HG02981 (cell line): Measurements from ENCODE around the gene ETNK2.

Source experiments
- ATAC-seq: cut with Tn5 transposase; IDR thresholded peaks from one replicate; pipeline ENCODE4 v1.9.1; 2021; ENCODE audit warnings: mild to moderate bottlenecking, moderate library complexity; ENCODE audit not compliant: unreplicated experiment

ETNK2 gene

DNA sequence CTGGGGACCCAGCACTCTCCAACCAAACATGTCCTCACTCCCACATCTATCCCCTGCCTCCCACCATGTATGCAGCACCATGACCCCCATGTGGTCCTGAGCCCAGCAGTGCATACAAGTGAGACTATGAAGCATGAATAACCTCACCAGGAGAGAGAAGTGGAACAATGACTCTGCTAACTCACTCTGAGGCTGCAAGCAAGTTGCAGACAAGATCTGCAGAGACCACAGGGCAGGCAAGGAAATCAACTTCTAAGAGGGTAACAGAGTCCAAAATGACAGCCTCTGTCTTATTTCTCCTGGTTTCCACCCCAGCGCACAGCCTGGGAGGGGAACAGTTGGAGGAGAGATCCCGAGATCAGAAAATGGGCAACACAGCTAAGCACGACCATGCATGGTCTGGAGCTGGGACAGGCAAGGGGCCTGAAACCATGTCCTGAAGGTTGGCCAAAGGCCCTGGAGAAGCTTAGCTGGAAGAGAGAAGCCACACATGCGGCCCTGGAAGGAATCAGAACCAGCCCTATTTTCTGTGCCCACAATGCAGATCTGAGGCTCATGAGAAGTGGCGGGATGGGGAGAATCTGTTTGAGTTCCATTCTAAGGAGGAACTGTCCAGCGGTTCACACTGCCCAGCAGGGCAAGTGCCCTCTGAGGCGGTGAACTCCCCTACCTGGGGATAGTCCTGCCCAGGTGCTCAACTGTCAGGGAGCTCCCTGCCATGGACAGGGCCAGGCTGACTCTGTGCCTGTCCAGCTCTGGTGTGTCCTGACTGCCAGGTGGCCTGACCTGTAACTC lies 26.8 kb upstream of the ETNK2 start:
- no peak for ATAC-seq

DNA sequence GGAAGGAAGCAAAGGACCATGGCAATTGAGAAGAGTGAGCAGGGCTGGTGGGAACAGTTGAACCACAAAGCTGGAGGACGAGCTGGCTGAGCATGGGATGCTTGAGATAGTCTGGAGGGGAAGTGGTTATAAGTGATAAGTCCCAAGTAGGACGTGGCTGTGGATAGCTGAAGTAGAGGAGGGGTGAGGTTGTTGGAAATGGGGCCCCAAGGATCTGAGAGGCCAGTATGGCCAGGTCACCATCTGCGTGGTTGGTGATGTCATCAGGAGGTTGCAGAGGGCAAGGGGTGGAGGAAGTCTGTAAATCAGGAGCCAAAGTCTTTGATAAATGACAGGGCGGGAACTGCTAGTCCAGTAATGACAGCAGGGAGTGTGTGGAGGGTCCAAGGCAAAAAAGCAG lies 25.3 kb upstream of the ETNK2 start:
- no peak for ATAC-seq

DNA sequence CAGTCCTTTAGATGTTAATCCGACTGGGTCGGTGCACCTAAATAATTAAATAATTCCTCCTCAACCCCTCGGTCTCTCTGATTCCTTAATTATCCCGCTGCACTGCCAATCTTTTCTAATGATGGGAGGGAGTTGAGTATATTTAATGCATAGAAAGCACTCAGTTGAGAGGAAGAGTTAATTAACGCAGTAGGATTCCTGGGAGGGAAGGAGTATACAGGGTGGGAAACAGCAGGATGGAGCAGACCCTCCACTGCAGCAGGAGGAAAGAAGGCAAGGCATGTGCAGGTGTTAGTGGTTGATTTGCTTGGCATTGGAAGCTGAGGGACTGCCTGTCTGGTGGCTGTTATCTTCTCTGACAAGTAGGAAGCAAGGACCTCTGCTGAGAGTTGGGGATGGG lies 24.2 kb upstream of the ETNK2 start:
- no peak for ATAC-seq

DNA sequence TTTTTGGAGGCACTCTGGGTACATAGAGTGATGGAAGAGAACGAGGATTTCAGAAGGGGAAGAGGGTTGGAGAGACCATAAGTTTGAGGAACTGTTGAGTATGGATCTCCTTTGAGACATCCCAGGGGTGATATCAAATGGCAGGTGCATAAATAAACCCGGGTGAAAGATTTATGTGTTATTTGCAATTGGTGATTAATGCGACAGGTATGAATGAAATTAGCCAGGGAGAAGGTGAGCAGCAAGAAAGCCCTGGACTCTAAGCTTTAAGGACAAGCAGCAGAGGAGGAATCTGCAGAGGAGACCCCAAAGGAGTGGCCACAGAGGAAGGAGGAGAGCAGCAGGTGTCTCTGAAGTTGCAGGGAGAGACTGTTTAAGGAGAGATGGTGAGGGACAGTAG lies 23.1 kb upstream of the ETNK2 start:
- no peak for ATAC-seq

DNA sequence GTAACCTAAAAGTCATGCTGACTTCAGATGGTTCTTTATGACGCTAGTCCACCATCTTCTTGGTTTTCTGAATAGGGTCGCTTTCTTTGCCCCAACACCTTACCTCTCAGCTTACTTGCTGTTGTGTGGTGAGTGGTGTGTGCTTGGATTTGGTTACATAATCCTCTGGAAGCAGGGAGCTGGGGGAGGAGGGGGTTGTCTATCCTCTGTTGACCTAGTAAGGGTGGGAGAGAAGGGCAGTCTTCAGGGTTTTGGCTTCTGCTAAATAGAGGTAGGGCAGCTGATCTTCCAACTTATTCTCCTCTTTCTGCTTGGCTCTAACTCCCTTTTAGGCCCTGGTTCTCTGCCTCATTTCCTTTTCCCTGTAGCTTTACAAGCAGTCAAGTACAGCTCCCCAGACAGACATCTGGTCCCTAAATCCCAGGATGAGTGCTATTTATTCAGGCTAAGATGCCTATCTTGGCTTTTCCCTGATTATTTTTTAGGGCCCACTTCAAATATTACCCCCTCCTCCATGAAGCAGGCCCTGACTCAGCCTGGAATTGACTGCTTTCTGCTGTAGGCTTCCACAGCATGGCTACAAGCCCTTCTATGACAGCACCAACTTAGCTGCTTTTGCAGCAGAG lies 20.7 kb upstream of the ETNK2 start:
- no peak for ATAC-seq

DNA sequence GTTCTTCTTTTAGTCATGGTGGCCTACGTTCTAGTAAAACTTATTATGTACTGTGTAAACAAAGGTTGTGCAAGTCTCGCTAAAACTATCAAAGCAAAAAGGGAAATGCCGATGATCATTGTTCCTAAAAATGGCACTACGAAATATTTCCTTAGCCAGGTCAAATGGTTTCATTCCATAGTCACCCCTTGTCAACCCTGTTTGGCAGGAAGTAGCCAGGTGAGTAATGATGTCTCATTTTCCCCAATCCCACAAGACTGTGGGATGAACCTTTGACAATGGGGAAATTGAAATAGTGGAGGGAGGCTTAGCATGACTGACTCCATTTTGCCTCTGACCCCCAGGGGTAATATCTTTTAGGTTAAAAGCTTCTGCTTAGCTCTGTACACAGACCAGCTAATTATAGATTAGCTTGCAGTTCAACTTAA lies 19.9 kb upstream of the ETNK2 start:
- no peak for ATAC-seq

DNA sequence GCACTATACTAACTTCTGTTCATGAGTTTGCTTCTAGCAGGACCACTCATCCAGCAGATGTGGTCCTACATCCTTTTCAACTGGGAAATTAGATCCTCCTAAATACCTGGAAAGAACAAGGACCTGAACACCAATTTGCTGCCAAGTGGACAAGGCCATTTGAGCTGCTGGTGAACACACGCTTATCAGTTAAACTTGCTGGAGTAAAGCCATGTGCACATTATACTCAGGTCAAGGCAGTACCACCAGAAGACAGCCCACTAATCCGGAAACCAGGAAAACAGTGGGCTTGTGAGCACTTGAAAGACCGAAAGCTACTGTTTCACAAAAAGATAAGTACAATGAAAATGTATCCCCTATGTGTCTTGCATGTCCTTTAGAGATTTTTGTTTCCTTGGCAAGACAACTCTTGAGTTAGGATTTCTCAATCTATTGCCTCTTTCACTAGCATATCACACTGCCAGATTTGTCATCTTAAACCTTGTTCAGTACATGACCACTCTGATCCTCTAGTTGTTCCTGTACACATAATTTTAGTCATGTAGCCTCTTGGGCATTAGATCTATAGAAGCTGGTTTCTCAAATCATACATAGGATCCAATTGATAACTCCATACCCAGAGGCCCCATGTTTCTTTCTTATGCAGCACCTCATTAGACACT lies 18.8 kb upstream of the ETNK2 start:
- no peak for ATAC-seq

DNA sequence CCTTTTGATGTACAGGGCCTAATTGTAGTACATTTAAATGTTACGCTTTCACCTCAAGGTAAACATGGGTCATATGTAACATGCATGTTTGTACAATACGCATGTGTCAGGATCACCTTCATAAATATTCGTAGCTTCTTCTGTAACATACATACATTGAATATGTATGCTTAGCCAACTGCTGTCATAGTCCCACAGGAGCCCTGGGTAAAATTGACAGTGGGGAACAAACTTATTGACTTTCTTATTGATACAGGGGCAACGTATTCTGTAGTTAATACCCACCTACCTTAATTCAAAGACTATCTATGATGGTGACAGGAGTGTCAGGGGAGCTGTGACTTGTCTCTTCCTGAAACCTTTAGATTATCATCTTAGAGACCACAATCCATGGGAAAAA lies 18.0 kb upstream of the ETNK2 start:
- no peak for ATAC-seq

DNA sequence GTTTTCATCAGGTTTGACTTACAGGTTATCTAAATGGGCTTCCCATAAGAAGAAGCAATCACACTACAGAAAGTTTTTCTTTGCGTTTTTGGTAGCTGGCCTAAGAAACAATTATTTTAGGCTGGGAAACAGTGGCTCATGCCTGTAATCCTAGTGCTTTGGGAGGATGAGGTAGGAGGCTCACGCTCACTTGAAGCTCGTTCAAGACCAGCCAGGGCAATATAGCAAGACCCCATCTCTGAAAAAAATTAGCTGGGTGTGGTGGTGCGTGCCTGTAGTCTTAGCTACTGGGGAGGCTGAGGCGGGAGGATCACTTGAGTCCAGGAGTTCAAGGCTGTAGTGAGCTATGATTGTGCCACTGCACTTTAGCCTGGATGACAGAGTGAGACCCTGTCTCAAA lies 15.9 kb upstream of the ETNK2 start:
- ATAC-seq: no peak

DNA sequence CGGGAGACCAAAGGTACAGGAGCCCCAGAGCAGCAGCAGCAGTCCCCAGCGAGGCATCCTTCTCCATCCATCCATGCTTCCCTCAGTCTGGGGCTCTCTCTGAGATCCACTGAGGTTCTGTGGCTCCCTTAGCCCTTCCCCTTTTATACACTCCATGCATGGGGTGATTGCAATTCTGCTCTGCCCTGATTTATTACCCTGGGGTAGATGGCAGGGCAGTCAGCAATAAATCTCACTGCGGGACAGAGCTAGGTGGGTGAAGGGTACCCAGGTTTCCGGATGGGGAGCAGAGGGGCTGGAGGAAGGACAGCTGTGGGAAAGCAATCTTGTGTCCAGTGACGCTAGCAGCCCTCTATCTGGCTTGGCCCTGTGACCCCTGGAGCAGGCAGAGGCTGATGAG lies 14.4 kb upstream of the ETNK2 start, which contains the start of gene REN:
TSS of gene REN (minus strand) at position 119 of the 400 bp plus-strand sequence. CDS start at position 75, 44 bp downstream.
- no peak for ATAC-seq

DNA sequence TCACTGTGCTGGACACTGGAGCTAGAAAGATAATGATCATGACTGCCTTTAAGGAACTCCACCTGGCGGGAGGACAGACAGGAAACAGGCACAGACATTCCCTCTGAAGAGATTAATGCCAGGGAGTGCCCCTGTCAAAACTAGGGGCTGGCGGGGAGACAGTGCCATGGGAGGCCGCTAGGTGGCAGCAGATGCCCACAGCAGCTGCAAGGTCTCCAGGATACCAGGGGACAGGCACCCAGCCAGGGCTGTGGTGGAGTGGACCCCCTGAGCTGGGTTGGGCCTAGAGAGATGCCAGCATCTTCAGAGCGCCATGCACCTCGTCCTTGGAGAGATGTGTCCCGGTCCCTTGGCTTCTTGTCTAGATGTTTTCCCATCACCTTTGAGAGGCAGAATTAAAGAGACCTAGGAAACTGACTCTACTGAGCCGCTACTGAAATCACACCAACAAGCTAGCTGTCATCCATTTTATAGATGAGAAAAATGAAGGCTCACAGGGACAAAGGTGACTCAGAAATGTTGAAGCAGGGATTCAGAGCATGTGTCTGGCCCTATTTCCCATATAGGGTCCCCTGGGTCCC lies 10.7 kb upstream of the ETNK2 start:
- peak; percentile 63 for ATAC-seq

DNA sequence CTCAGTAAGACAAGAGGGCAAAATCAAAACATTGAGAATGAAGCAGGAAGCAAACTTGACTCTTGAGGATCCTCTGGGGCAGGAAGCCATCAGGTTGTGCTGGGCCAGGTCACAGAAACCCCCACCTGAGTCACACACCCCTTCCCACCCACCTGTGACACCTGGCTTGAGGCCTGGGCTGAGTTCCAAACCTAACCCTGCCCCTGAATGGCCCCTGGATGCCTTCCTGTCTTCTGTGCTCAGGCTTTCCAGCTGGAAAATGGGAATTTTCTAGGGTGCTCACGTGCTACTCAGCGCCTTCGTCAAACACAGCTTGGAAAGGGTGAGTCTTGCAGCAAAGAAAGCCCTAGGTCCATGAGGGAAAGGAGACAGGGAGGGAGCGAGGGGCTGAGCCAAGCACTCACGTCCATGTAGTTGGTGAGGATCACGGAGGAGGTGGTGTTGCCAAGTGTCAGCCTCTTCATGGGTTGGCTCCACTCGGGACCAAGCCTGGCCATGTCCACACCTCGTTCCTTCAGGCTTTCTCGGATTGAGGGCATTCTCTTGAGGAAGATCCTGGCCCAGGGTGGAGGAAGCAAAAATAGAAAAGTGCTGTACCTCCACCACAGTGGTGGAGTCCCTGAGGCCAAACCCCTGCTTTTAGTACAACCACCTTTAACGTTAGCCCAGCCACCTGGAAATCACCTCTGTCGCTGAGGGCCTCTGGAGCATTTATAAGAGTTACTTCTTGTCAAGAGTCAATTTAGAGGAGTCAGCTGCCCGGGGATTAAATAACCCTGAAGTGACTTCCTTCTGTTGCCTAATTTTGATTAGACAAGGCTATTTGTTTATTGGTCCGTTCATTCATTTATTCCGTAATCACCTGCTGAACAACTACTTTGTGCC lies 10.0 kb upstream of the ETNK2 start:
- ATAC-seq: no peak

DNA sequence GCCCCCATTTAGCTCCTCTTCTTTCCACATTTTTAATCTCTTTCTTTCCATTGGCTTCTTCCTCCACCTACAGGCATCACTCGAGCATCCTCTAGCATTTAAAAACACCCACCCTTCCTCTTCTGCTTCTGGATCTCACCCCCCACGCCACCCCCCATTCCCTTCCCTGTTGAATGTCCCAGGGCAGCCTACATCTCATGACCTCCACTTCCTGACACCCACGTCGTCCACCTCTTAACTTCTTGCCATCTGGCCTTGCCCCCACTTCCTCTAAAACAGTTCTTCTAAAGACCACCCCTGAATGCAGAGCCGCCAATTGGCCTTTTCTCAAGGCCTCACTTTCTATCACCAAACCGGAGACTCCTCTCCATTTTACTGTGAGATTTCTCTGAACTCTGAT lies 6.1 kb upstream of the ETNK2 start:
- ATAC-seq: no peak

DNA sequence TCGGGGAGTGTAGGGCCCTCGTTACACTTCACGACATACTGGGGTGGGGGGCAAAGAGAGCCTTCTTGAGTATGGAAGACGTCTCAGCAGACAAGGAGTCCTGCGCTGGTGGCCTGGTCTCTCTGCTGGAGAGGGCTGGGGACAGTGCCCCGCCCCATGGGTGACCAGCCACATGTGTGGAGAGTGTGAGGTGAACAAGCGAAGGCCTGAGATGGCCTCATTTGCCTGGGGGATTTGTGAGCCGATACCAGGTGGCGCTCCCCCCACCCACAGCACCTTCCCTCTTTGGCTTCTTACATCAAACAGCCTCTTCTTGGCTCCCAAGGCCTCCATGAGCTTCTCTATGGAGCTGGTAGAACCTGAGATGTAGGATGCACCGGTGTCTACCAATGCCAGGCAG lies 4.0 kb upstream of the ETNK2 start:
- no peak for ATAC-seq

DNA sequence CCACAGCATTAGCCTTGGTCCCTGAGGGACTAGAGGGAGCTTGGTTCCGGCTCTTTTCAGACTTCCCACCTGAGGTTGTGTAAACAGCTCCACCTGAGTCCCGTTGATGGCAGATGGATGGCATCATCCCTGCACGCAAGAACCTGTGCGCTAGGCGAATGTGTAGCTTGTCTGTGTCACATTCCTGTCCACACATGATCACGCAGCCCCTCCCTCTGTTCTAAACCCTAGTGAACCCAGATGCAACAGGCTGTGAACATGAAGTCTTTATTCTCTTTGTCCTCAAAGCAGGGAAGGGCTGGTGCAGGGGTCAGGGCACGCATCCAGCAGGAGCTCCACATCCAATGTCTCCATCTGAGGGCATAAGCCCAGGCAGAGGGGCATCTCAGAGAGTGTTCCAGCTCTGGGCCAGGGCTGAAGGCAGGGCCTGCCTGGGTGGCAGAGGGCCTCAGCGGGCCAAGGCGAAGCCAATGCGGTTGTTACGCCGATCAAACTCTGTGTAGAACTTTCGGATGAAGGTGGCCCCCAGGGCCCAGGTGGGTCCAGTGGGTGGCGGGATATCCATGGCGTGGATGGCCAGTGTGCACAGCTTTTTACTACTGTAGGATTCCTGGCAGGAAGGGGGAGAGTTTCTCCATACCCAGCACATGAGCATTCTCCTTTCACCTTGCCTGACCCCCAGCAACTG lies 2.9 kb upstream of the ETNK2 start:
- ATAC-seq: no peak

DNA sequence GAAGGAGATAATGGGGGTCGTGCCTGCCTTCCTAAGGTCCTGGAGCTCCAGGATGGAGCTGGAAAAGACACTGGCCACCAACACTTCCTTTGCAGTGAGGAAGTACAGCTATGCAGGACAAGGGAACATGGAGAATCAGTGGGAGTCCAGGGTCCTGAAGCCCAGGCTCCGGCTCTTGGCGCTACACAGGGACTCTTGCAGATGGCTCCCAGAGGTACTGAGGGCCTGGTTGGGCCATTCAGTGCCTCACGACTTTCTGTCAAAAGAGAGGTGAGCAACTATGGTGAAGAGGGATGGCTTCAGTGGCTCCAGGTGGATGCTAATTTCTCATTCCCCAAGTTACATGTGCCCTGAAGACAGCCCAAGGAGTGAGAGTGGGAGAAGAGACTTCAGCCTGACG lies 1.8 kb upstream of the ETNK2 start:
- ATAC-seq: no peak

DNA sequence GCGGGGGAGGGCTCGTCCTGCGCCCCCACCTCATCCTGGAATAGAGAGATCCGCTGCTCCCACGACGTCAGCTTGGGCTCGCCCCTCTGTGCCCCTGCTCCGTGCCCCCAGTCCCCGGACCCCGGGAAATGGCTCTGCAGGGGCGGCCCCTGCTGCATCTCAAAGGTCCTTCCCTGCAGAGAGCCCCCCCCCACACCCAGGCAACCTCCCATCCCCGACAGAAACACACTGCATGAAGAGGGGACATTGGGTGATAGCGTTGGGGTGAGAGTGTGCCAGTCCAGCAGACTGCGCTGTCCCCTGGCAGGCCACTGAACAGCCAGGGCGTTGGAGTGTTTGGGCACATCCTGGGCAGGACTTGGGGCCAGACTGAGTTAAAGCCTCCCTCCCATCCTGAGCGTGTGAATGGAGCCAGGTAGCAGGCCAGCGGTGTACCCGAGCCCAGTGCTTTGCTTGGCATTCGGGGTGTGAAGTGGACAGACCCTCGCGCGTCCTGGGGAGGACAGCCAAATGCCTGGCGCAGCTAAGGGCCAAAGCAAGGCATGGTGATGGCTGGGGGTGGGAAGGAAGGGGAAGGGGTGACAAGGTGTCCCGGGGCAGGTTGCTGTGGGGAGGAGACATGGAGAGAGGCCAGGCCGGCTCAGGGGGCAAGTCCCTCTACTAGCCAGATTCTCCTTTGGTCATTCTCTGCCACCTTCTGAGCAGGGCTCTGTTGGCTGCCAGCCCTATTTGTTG lies 633 bp upstream of the ETNK2 start:
- ATAC-seq: no peak

DNA sequence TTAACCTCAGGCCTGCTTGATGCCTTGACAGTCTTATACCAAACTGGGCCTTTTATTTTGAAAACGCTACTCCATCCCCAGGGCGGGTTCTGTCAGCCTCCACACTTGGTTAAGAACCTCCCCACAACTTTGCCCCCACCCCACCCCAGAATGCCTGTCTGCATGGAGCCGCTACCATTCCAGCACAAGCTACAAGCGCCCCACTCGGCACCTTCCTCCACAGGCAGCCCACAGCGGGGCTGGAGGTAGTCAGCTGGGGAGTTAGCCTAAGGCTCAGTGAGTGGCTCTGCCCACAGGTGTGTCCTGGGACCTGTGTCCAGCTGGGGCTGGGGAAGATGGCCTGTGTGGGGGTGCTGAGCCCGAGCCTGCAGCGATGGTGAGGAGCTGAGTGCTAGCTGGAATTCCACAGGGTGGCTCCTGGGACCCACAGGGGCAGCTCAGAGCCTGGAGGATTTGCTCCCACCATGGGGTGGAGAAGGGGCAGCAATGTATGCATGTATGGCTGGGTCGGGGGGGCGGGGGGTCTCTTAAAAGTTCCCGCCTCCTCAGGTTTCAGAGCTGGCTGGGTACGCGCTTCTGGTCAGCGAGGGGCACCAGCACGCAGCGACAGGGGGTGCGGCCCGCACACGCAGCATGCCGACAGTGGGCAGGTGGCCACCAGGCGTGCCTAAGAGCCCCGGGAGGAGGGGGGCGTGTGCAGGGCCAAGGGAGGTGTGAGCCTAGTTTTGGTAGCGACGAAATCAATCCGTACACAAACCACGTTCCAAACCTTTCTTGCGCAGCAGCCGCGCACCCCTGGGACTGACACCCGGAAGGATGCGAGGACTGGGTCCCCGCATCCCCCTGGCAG lies 917 bp downstream of the ETNK2 start:
- ATAC-seq: no peak
